Nephron (organoid): ENCODE data around the gene TLR6.

Experiments
- H3K27ac Mint-ChIP-seq, 3 experiments: 2 replicates each; pipeline ENCODE4 v1.8.0; 2020; ENCODE audit warnings: mixed read lengths in 3 of 3, mild to moderate bottlenecking in 2 of 3, moderate library complexity in 1 of 3
- H3K27me3 Mint-ChIP-seq: 2 replicates; pipeline ENCODE4 v1.8.0; 2021; ENCODE audit warnings: low read depth, mild to moderate bottlenecking, moderate library complexity, mixed read lengths
- H3K36me3 Mint-ChIP-seq: 2 replicates; pipeline ENCODE4 v1.8.0; 2020; ENCODE audit warnings: low read depth, mixed read lengths
- H3K4me1 Mint-ChIP-seq: 2 replicates; pipeline ENCODE4 v1.8.0; 2020; ENCODE audit warnings: mixed read lengths
- H3K4me3 Mint-ChIP-seq, 3 experiments: 2 replicates each; pipeline ENCODE4 v1.8.0; 2020; ENCODE audit warnings: mild to moderate bottlenecking in 3 of 3, mixed read lengths in 3 of 3, moderate library complexity in 2 of 3
- H3K9me3 Mint-ChIP-seq: 2 replicates; pipeline ENCODE4 v1.8.0; 2020; ENCODE audit warnings: mixed read lengths
- CTCF ChIP-seq, 3 experiments: fragments of 200-600 bp; sonication (generic); IDR thresholded peaks; one replicate each; pipeline ENCODE4 v1.5.0; 2021; ENCODE audit warnings: antibody characterized with exemption in 3 of 3; ENCODE audit not compliant: unreplicated experiment in 3 of 3

Gene TLR6

GRCh38 chr4:38865445-38865844, 8.8 kb upstream of the TLR6 start:
- peaks cover 26% of the 10 kb centered on the region for H3K4me1 Mint-ChIP-seq
- peak overlapping the region; percentile 13 to 59 (median 51) for H3K4me3 Mint-ChIP-seq
- no peak for TF ChIP-seq CTCF (IDR thresholded peaks at IDR 0.05; ENCODE audit: unreplicated experiment in 3 of 3)
- H3K27me3 Mint-ChIP-seq = no peaks in the 10 kb centered on the region
- H3K36me3 Mint-ChIP-seq = peaks cover 7% of the 10 kb centered on the region
- H3K27ac Mint-ChIP-seq = no peak overlapping the region
- H3K9me3 Mint-ChIP-seq = no peaks in the 10 kb centered on the region

- H3K9me3 Mint-ChIP-seq = no peaks in the 10 kb centered on the region
- H3K36me3 Mint-ChIP-seq = no peaks in the 10 kb centered on the region
- no peak overlapping the region for H3K27ac Mint-ChIP-seq
- peaks cover 4% of the 10 kb centered on the region for H3K4me1 Mint-ChIP-seq
- no peak overlapping the region for H3K4me3 Mint-ChIP-seq
- H3K27me3 Mint-ChIP-seq = no peaks in the 10 kb centered on the region
- no peak for TF ChIP-seq CTCF (IDR thresholded peaks at IDR 0.05; ENCODE audit: unreplicated experiment in 3 of 3)
Observed at GRCh38 chr4:38861791-38862190, 5.2 kb upstream of the TLR6 start.

GRCh38 chr4:38860788-38861424, 4.3 kb upstream of the TLR6 start:
- Mint-ChIP-seq H3K4me1 (peaks cover 11% of the 10 kb centered on the region), H3K36me3 (no peaks in the 10 kb centered on the region), H3K27me3 (no peaks in the 10 kb centered on the region), H3K9me3 (no peaks in the 10 kb centered on the region), H3K27ac (no peak overlapping the region), H3K4me3 (no peak overlapping the region)
- peak; percentile 44 to 57 (median 54) for TF ChIP-seq CTCF (IDR thresholded peaks at IDR 0.05; ENCODE audit: unreplicated experiment in 3 of 3)

GRCh38 chr4:38859501-38859900, 2.9 kb upstream of the TLR6 start:
- H3K36me3 Mint-ChIP-seq = no peaks in the 10 kb centered on the region
- no peak overlapping the region for H3K27ac Mint-ChIP-seq
- H3K9me3 Mint-ChIP-seq = no peaks in the 10 kb centered on the region
- H3K27me3 Mint-ChIP-seq = no peaks in the 10 kb centered on the region
- TF ChIP-seq CTCF (IDR thresholded peaks at IDR 0.05; ENCODE audit: unreplicated experiment in 3 of 3) = no peak
- H3K4me3 Mint-ChIP-seq = no peak overlapping the region
- peaks cover 11% of the 10 kb centered on the region for H3K4me1 Mint-ChIP-seq

- H3K4me3 Mint-ChIP-seq = no peak overlapping the region
- no peaks in the 10 kb centered on the region for H3K9me3 Mint-ChIP-seq
- peaks cover 11% of the 10 kb centered on the region for H3K4me1 Mint-ChIP-seq
- no peaks in the 10 kb centered on the region for H3K36me3 Mint-ChIP-seq
- H3K27me3 Mint-ChIP-seq = no peaks in the 10 kb centered on the region
- no peak for TF ChIP-seq CTCF (IDR thresholded peaks at IDR 0.05; ENCODE audit: unreplicated experiment in 3 of 3)
- H3K27ac Mint-ChIP-seq = no peak overlapping the region
Observed at GRCh38 chr4:38858097-38858420, 1.4 kb upstream of the TLR6 start.

- no peak for TF ChIP-seq CTCF (IDR thresholded peaks at IDR 0.05; ENCODE audit: unreplicated experiment in 3 of 3)
- H3K27me3 Mint-ChIP-seq = no peaks in the 10 kb centered on the region
- H3K9me3 Mint-ChIP-seq = no peaks in the 10 kb centered on the region
- no peak overlapping the region for H3K27ac Mint-ChIP-seq
- H3K36me3 Mint-ChIP-seq = no peaks in the 10 kb centered on the region
- no peak overlapping the region for H3K4me3 Mint-ChIP-seq
- peaks cover 11% of the 10 kb centered on the region for H3K4me1 Mint-ChIP-seq
Observed at GRCh38 chr4:38857354-38858096, 908 bp upstream of the TLR6 start.
